Mucosa of descending colon (tissue), 3 donors: ENCODE measurements around the gene PCDHGB1. TPM values are rescaled to one million over a fixed set of nuclear protein-coding genes. Genes with fewer than 3 reads are reported as not detected.
A peak's percentile ranks its signal among the peaks of the same experiment; 100 is the strongest.

Source experiments
- ATAC-seq: fragments of 200-7000 bp; cut with Tn5 transposase; one replicate; pipeline ENCODE4 v1.9.1; 2020; ENCODE audit warnings: mild to moderate bottlenecking, moderate library complexity
- DNase-seq, 3 donors: peaks; one replicate each; pipeline ENCODE4 v3.0.0-alpha.2; 2020
- H3K36me3 ChIP-seq: fragments of 200-600 bp; one replicate; pipeline ENCODE4 v1.8.0; 2021; ENCODE audit warnings: low read depth, mild to moderate bottlenecking
- H3K4me1 ChIP-seq: fragments of 200-600 bp; one replicate; pipeline ENCODE4 v1.8.0; 2021; ENCODE audit warnings: low read depth, mild to moderate bottlenecking
- H3K4me3 ChIP-seq: fragments of 200-600 bp; one replicate; pipeline ENCODE4 v1.8.0; 2021; ENCODE audit warnings: mild to moderate bottlenecking
- H3K9me3 ChIP-seq: fragments of 200-600 bp; one replicate; pipeline ENCODE4 v1.8.0; 2021; ENCODE audit warnings: mild to moderate bottlenecking
- CTCF ChIP-seq: fragments of 200-600 bp; IDR thresholded peaks from one replicate; pipeline ENCODE4 v1.8.0; 2022; ENCODE audit warnings: antibody characterized with exemption, mild to moderate bottlenecking
- intact Hi-C, 2 donors: fragments of 100-400 bp; cut with DNase I in 1 of 2; cut with micrococcal nuclease in 1 of 2; formaldehyde crosslinking; loops; one replicate each; pipeline versions ENCODE4 v1.11.0 to v1.11.1; 2022; cut with DNase I, micrococcal nuclease
- total RNA-seq, 3 donors: library from RNA; stranded (reverse); fragmentation: NEBNext Ultra II Directional in 2 of 3; extraction: Animal tissue kit (Norgen Biotek cat#: 25700) in 2 of 3; gene quantifications; one replicate each; pipeline versions ENCODE4 v1.2.1 to v1.2.4, GENCODE V29; 2021 to 2023
- donor health status: DM: no; HTN: no; CAD: no; lungs with moderate emphysema.
- donor health status: DM: no; HTN: no; CAD: no.
- donor health status: DM: no; HTN: yes; CAD: no.

The PCDHGB1 gene
- total RNA-seq, 3 donors from 2014 or later, result 1.0 to 4.1 (median 1.2) TPM

- Histone ChIP-seq H3K4me3 (no peak overlapping the region), H3K36me3 (no peaks in the 10 kb centered on the region), H3K4me1 (no peaks in the 10 kb centered on the region), H3K9me3 (peaks cover 68% of the 10 kb centered on the region)
- DNase-seq (no peak), ATAC-seq (no peak)
- no peak for TF ChIP-seq CTCF
- intact Hi-C loops, result loop anchor here in 1 of 2 donors (10.0 kb wide), 1 partner anchor 245 kb away; no protein-coding TSS in a partner anchor
These were observed 30.2 kb upstream of the PCDHGB1 start for GRCh38 chr5:141319699-141320098.

DNA sequence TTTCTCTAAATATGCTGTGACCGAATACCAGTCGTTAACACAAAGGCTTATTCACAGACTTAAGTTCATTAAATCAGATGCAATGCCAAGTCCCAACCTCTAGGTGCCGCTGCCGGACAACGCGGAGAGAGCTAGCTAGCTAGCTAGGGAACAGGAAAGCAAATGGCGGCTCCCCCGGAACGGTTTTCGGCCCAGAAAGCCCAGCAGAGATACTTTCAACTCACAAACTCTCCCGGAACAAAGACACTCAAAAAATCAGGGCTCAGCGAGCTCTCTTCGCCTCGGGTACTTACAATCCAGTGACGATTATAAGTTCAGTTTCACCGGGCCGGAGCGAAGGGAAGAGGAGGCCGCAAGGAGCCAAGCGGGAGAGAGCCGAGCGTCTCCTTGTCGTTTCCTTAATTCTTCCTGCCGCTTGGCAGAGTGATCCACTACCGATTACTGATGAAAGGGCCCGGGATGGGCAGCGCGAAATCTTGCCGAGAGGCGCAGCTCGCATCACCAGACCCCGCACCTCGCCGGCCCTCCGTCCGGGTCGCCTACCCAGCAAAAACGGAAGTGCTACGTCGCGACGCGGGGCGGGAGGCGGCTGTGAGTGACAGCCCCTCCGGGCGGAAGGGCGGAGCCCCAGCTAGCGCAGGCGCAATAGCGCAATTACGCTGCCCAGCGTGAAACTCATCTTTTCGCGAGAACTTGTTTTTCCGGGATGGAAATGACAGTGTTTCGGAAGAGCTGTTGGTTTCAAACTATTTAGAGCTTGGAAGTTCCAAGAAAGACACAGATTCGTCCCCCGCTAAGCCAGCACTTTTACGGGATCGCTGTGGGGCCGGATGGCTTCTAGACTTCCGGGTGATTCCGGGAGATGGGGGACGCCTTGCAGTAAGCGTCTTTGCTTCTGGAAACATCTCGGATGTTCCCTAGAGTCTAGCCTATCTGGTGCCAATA, 29.4 kb upstream of the PCDHGB1 start, which contains the start of gene TAF7:
Gene TAF7 (minus strand): TSS at position 560 of the 945 bp plus-strand sequence. CDS start 740 bp downstream, outside the sequence.
- peak; percentile 81 for TF ChIP-seq CTCF
- peaks cover 60% of the 10 kb centered on the region for H3K9me3 ChIP-seq
- intact Hi-C loops, result loop anchor here in 1 of 2 donors (10.0 kb wide), 1 partner anchor 244 kb away; no protein-coding TSS in a partner anchor
- peak within 1 kb of the TSS; percentile 90 for H3K4me3 ChIP-seq
- no peaks in the 10 kb centered on the region for H3K36me3 ChIP-seq
- no peaks in the 10 kb centered on the region for H3K4me1 ChIP-seq
- DNase-seq (peak; percentile 93 to 95 (median 95)), ATAC-seq (peak; percentile 100)

GRCh38 chr5:141322261-141322660, 27.6 kb upstream of the PCDHGB1 start:
- ATAC-seq, result no peak
- DNase-seq, result no peak
- Histone ChIP-seq H3K9me3 (peaks cover 43% of the 10 kb centered on the region), H3K4me3 (no peak overlapping the region), H3K4me1 (no peaks in the 10 kb centered on the region), H3K36me3 (no peaks in the 10 kb centered on the region)
- no peak for TF ChIP-seq CTCF
- intact Hi-C loops, result loop anchor here in 1 of 2 donors (10.0 kb wide), 1 partner anchor 243 kb away; no protein-coding TSS in a partner anchor

DNA sequence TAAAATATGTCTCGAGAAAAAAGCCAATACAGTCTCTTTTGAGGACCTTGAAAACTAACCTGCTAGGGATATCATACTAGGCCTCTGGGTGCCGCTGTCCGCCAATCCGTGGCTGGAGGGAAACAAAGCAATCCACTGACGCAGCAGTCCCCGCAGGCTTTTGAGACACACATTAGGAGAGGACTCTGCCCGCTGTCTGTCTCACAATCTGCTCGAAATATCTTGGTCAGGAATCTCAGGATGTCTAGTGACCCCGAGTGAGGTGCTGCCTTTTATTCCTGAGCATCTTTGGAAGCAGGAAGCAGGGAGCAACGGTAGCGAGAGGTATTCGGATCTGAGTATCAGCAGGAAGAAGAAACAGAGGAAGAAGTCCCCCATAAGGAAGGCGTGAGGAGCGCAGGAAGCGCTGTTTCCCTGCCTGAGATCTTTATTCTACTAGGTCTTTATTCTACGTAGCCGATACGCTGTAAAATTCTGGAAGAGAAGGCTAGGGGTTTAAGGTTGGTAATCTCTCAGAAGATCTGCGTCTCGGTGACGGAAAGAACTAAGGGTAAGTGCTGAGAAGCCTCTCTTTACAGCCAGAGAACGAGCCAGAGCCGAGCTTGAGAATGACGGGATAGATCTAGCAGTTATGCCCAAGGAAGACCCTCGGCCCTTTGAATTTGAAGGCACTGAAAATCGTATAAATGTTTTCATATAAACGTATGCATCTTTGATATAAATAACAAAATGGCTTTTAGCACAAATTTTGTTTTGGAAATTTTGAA, 23.6 kb upstream of the PCDHGB1 start:
- H3K9me3 ChIP-seq, result peaks cover 30% of the 10 kb centered on the region
- DNase-seq (peak; percentile 53 to 75 (median 74)), ATAC-seq (peak; percentile 89)
- no peaks in the 10 kb centered on the region for H3K4me1 ChIP-seq
- no peak overlapping the region for H3K4me3 ChIP-seq
- peak; percentile 19 for TF ChIP-seq CTCF
- no peaks in the 10 kb centered on the region for H3K36me3 ChIP-seq
- intact Hi-C loops, result loop anchor here in 1 of 2 donors (10.0 kb wide), 1 partner anchor 239 kb away; no protein-coding TSS in a partner anchor

DNA sequence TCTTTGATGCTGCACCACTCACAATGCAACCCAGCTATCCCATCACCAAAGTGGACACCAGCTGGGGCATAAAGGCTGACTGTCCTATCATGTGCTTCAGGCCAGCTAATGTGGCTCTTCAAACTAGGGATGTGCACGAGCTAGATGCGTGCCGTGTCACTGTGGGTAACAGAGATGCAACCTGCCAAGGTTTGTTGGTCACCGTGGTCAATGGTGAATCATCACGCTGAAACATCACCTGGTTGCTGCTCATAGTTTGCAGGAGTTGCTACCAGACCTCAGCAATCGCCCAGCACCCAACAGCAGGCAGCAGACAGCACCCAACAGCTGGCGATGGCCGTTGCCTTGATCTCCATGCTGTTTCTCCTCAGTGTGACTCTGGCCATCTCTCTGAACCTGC, 21.7 kb upstream of the PCDHGB1 start:
- no peak for TF ChIP-seq CTCF
- Histone ChIP-seq H3K36me3 (no peaks in the 10 kb centered on the region), H3K4me1 (no peaks in the 10 kb centered on the region), H3K4me3 (no peak overlapping the region), H3K9me3 (peaks cover 32% of the 10 kb centered on the region)
- intact Hi-C loops, result loop anchor here in 1 of 2 donors (10.0 kb wide), 1 partner anchor 237 kb away; no protein-coding TSS in a partner anchor
- no peak for DNase-seq
- no peak for ATAC-seq
